Measurements from ENCODE around the gene ANKMY2.
"Not testable (repeated sequence)": the region's sequence is repeated elsewhere in the genome, so short reads cannot be mapped to it uniquely, and the experiment has no call there.

Gene ANKMY2

DNA sequence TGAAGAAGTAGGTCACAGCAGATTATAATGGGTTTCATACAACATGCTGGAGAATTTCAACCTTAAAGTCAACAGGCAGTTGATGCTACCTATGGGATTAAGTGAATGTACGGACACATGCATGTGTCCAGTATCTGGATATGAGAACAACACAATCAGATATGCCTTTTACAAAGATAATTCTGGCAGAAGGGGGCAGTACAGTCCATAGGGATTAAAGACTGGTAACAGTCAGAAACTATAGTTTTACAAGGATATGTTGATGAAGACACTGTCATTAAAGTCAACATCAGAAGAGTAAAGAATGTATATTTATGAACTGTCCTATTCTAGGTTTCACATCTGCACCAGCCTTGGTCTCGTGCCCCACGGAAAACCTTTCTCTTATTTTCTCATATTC is 41.5 kb downstream of the ANKMY2 start:
- H3K4me1 ChIP-seq (ENCODE audit: control insufficient read depth, insufficient read depth, low read length): no peaks in the 10 kb centered on the region
- H3K27ac ChIP-seq (ENCODE audit: low read depth, low read length): no peak overlapping the region
- no peak overlapping the region for H3K9ac ChIP-seq (ENCODE audit: low read length)
- no peak overlapping the region for H3K4me3 ChIP-seq (ENCODE audit: low read length)
- no peaks in the 10 kb centered on the region for H3K27me3 ChIP-seq (ENCODE audit: control insufficient read depth, insufficient read depth, low read length)
- H3K36me3 ChIP-seq (ENCODE audit: control insufficient read depth, insufficient read depth, low read length): peaks cover 8% of the 10 kb centered on the region

- Histone ChIP-seq H3K27ac (ENCODE audit: low read depth, low read length) (no peak overlapping the region), H3K4me1 (ENCODE audit: control insufficient read depth, insufficient read depth, low read length) (no peaks in the 10 kb centered on the region), H3K4me3 (ENCODE audit: low read length) (no peak overlapping the region), H3K9ac (ENCODE audit: low read length) (no peak overlapping the region), H3K36me3 (ENCODE audit: control insufficient read depth, insufficient read depth, low read length) (peaks cover 8% of the 10 kb centered on the region), H3K27me3 (ENCODE audit: control insufficient read depth, insufficient read depth, low read length) (no peaks in the 10 kb centered on the region)
These were observed 41.9 kb downstream of the ANKMY2 start for GRCh38 chr7:16603633-16604032.

GRCh38 chr7:16599860-16600259 is 45.7 kb downstream of the ANKMY2 start:
- Histone ChIP-seq H3K4me3 (ENCODE audit: low read length) (no peak overlapping the region), H3K36me3 (ENCODE audit: control insufficient read depth, insufficient read depth, low read length) (peaks cover 8% of the 10 kb centered on the region), H3K4me1 (ENCODE audit: control insufficient read depth, insufficient read depth, low read length) (no peaks in the 10 kb centered on the region), H3K9ac (ENCODE audit: low read length) (no peak overlapping the region), H3K27me3 (ENCODE audit: control insufficient read depth, insufficient read depth, low read length) (no peaks in the 10 kb centered on the region), H3K27ac (ENCODE audit: low read depth, low read length) (no peak overlapping the region)

DNA sequence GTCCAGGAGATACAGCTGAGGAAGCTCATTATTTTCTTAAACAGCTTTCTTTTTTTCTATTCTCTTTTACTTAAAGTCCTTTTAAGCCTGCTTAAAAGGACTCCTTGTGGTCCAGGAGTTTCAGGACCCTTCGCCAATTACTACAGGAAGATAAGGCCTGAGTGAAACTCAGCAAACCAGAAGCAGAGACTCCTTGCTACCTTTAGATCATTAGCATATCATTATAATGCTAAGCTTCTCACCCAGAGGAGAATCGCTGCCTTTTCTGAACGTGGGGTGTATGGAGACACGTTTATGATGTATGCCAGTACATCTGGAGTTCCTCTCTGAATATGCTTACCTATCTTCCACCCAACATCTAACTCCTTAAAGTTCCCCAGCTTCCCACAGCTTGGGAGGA is 47.5 kb downstream of the ANKMY2 start:
- Histone ChIP-seq H3K27me3 (ENCODE audit: control insufficient read depth, insufficient read depth, low read length) (no peaks in the 10 kb centered on the region), H3K4me1 (ENCODE audit: control insufficient read depth, insufficient read depth, low read length) (no peaks in the 10 kb centered on the region), H3K9ac (ENCODE audit: low read length) (no peak overlapping the region), H3K27ac (ENCODE audit: low read depth, low read length) (no peak overlapping the region), H3K4me3 (ENCODE audit: low read length) (no peak overlapping the region), H3K36me3 (ENCODE audit: control insufficient read depth, insufficient read depth, low read length) (peaks cover 4% of the 10 kb centered on the region)

DNA sequence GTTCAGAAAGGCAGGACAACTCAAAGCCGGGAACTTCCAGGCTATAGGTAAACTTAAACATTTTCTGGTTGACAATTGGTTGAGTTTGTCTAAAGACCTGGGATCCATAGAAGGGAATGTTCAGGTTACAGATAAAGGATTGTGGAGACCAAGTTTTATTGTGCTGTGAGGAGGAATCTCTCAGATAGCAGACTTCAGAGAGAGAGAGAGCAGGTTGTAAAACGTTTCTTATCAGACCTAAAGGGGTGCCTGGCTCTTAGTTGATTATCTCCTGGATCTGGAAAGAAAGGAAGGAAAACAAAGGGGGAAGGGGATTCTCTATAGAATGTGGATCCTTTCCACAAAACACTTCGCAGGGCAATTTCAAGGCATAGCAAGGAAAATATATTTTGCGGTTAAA is 50.0 kb downstream of the ANKMY2 start:
- not testable (repeated sequence) for H3K4me1 ChIP-seq (ENCODE audit: control insufficient read depth, insufficient read depth, low read length); H3K4me3 ChIP-seq (ENCODE audit: low read length); H3K27me3 ChIP-seq (ENCODE audit: control insufficient read depth, insufficient read depth, low read length); H3K27ac ChIP-seq (ENCODE audit: low read depth, low read length); H3K9ac ChIP-seq (ENCODE audit: low read length); H3K36me3 ChIP-seq (ENCODE audit: control insufficient read depth, insufficient read depth, low read length)

DNA sequence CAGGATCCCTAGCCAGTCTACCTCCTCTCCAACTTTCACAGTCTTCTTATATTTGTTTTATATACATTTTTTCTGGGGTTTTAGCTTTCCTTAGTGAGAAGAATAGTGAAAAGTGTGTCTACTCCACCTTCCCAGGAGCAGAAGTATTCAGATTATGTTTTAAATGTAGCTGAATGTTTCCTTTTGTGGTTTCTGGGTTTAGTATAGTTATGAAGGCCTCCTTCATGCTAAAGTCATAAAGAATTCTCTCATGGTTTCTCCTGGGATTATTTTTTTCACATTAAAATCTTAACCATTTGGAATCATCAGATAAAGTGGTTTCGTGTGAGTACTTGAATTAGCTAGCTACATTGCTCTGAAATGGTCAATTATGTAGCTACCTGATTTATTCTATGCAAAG is 50.9 kb downstream of the ANKMY2 start:
- H3K9ac ChIP-seq (ENCODE audit: low read length): no peak overlapping the region
- H3K4me1 ChIP-seq (ENCODE audit: control insufficient read depth, insufficient read depth, low read length): no peaks in the 10 kb centered on the region
- H3K4me3 ChIP-seq (ENCODE audit: low read length): no peak overlapping the region
- no peak overlapping the region for H3K27ac ChIP-seq (ENCODE audit: low read depth, low read length)
- H3K27me3 ChIP-seq (ENCODE audit: control insufficient read depth, insufficient read depth, low read length): no peaks in the 10 kb centered on the region
- H3K36me3 ChIP-seq (ENCODE audit: control insufficient read depth, insufficient read depth, low read length): no peaks in the 10 kb centered on the region

DNA sequence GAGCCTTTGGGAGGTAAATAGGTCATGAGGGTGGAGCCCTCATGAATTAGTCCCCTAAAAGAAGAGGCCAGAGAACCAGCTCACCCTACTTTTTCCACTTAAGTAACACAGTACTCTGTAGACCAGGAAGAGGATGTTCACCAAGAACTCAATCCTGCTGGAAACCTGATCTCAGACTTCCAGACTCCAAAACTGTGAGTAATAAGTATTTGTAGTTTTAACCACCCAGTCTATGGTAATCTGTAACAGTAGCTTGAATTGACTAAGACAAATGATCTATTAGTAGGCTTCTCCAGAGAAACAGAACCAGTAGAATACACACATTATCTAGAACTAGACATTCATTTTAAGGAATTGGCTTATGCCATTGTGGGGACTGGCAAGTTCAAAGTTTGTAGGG is 51.5 kb downstream of the ANKMY2 start:
- no peaks in the 10 kb centered on the region for H3K4me1 ChIP-seq (ENCODE audit: control insufficient read depth, insufficient read depth, low read length)
- H3K27ac ChIP-seq (ENCODE audit: low read depth, low read length): no peak overlapping the region
- no peaks in the 10 kb centered on the region for H3K27me3 ChIP-seq (ENCODE audit: control insufficient read depth, insufficient read depth, low read length)
- H3K9ac ChIP-seq (ENCODE audit: low read length): no peak overlapping the region
- H3K4me3 ChIP-seq (ENCODE audit: low read length): no peak overlapping the region
- no peaks in the 10 kb centered on the region for H3K36me3 ChIP-seq (ENCODE audit: control insufficient read depth, insufficient read depth, low read length)

DNA sequence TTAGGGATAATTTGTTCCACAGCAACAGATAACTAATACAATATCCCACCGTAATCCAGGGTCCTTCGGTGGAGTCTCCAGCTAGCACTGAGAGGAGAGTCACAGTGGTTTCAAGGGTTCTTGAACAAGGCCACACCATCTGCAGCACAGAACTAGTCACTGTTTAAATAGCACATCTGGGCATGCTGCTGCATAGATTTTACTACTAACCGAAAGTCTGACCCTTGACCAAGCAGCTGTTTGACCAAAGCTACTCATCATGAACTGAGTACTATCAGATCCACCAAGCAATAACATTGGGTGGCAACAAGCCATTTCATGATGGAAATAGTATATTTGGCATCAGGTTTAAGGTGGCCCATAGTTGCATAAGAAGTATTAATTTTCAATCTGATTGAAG is 53.2 kb downstream of the ANKMY2 start:
- Histone ChIP-seq H3K9ac (ENCODE audit: low read length) (no peak overlapping the region), H3K27me3 (ENCODE audit: control insufficient read depth, insufficient read depth, low read length) (no peaks in the 10 kb centered on the region), H3K4me3 (ENCODE audit: low read length) (no peak overlapping the region), H3K27ac (ENCODE audit: low read depth, low read length) (no peak overlapping the region), H3K36me3 (ENCODE audit: control insufficient read depth, insufficient read depth, low read length) (no peaks in the 10 kb centered on the region), H3K4me1 (ENCODE audit: control insufficient read depth, insufficient read depth, low read length) (no peaks in the 10 kb centered on the region)

GRCh38 chr7:16590424-16590823 is 55.1 kb downstream of the ANKMY2 start:
- H3K9ac ChIP-seq (ENCODE audit: low read length): no peak overlapping the region
- H3K4me1 ChIP-seq (ENCODE audit: control insufficient read depth, insufficient read depth, low read length): no peaks in the 10 kb centered on the region
- no peak overlapping the region for H3K4me3 ChIP-seq (ENCODE audit: low read length)
- H3K27me3 ChIP-seq (ENCODE audit: control insufficient read depth, insufficient read depth, low read length): no peaks in the 10 kb centered on the region
- no peak overlapping the region for H3K27ac ChIP-seq (ENCODE audit: low read depth, low read length)
- H3K36me3 ChIP-seq (ENCODE audit: control insufficient read depth, insufficient read depth, low read length): no peaks in the 10 kb centered on the region

GRCh38 chr7:16589881-16590280 is 55.7 kb downstream of the ANKMY2 start:
- Histone ChIP-seq H3K4me3 (ENCODE audit: low read length) (no peak overlapping the region), H3K36me3 (ENCODE audit: control insufficient read depth, insufficient read depth, low read length) (no peaks in the 10 kb centered on the region), H3K27me3 (ENCODE audit: control insufficient read depth, insufficient read depth, low read length) (no peaks in the 10 kb centered on the region), H3K9ac (ENCODE audit: low read length) (no peak overlapping the region), H3K27ac (ENCODE audit: low read depth, low read length) (no peak overlapping the region), H3K4me1 (ENCODE audit: control insufficient read depth, insufficient read depth, low read length) (no peaks in the 10 kb centered on the region)

- Histone ChIP-seq H3K4me3 (ENCODE audit: low read length) (no peak overlapping the region), H3K27me3 (ENCODE audit: control insufficient read depth, insufficient read depth, low read length) (no peaks in the 10 kb centered on the region), H3K9ac (ENCODE audit: low read length) (no peak overlapping the region), H3K27ac (ENCODE audit: low read depth, low read length) (no peak overlapping the region), H3K4me1 (ENCODE audit: control insufficient read depth, insufficient read depth, low read length) (no peaks in the 10 kb centered on the region), H3K36me3 (ENCODE audit: control insufficient read depth, insufficient read depth, low read length) (no peaks in the 10 kb centered on the region)
These were observed 57.8 kb downstream of the ANKMY2 start for GRCh38 chr7:16587790-16588189.

- Histone ChIP-seq H3K9ac (ENCODE audit: low read length) (no peak overlapping the region), H3K4me1 (ENCODE audit: control insufficient read depth, insufficient read depth, low read length) (no peaks in the 10 kb centered on the region), H3K4me3 (ENCODE audit: low read length) (no peak overlapping the region), H3K27ac (ENCODE audit: low read depth, low read length) (no peak overlapping the region), H3K27me3 (ENCODE audit: control insufficient read depth, insufficient read depth, low read length) (no peaks in the 10 kb centered on the region), H3K36me3 (ENCODE audit: control insufficient read depth, insufficient read depth, low read length) (no peaks in the 10 kb centered on the region)
These were observed 58.4 kb downstream of the ANKMY2 start for GRCh38 chr7:16587129-16587528.

GRCh38 chr7:16586081-16586874 is 59.3 kb downstream of the ANKMY2 start:
- Histone ChIP-seq H3K27ac (ENCODE audit: low read depth, low read length) (no peak overlapping the region), H3K9ac (ENCODE audit: low read length) (no peak overlapping the region), H3K36me3 (ENCODE audit: control insufficient read depth, insufficient read depth, low read length) (no peaks in the 10 kb centered on the region), H3K4me3 (ENCODE audit: low read length) (no peak overlapping the region), H3K4me1 (ENCODE audit: control insufficient read depth, insufficient read depth, low read length) (no peaks in the 10 kb centered on the region), H3K27me3 (ENCODE audit: control insufficient read depth, insufficient read depth, low read length) (no peaks in the 10 kb centered on the region)

All from rectal smooth muscle tissue (tissue), 1 donor.